K562 (cell line): ENCODE data around the gene FAM83F. TPM values are rescaled to one million over a fixed set of nuclear protein-coding genes. Genes with fewer than 3 reads are reported as not detected.

ENCODE experiments used
- CAMTA2 ChIP-seq: fragments of 250-450 bp; sonication (Bioruptor Pico); conservative IDR thresholded peaks from 2 replicates; pipeline ENCODE4 v1.5.1; 2022
- CBX2 ChIP-seq: fragments of 200-600 bp; sonication (generic); IDR thresholded peaks from one replicate; pipeline ENCODE4 v1.6.1; 2012; ENCODE audit warnings: mild to moderate bottlenecking, low read length, inconsistent platforms; ENCODE audit not compliant: insufficient read depth, poor library complexity, severe bottlenecking
- CREM ChIP-seq: IDR thresholded peaks from 2 replicates; pipeline ENCODE4 v1.6.1; 2014; ENCODE audit warnings: antibody characterized with exemption, low read depth
- CTBP1 ChIP-seq: fragments of 450-650 bp; IDR thresholded peaks from 2 replicates; pipeline ENCODE4 v1.6.1; 2016; ENCODE audit warnings: borderline replicate concordance
- DACH1 ChIP-seq: fragments of 450-650 bp; IDR thresholded peaks from 2 replicates; pipeline ENCODE4 v1.6.1; 2018; ENCODE audit not compliant: partially characterized antibody
- DDX20 ChIP-seq: fragments of 450-650 bp; IDR thresholded peaks from 2 replicates; pipeline ENCODE4 v1.6.1; 2016; ENCODE audit warnings: missing genetic modification characterization, low read depth, mild to moderate bottlenecking, missing compliant biosample characterization, moderate library complexity
- EGR1 ChIP-seq: fragments of 450-650 bp; conservative IDR thresholded peaks from 2 replicates; pipeline ENCODE4 v1.6.1; 2017; ENCODE audit warnings: mild to moderate bottlenecking
- FOXK2 ChIP-seq, 2 experiments: fragments of 450-650 bp; IDR thresholded peaks in 1 of 2; conservative IDR thresholded peaks in 1 of 2; 2 replicates each; pipeline ENCODE4 v1.6.1; 2016; ENCODE audit warnings: low read depth in 2 of 2, mild to moderate bottlenecking in 1 of 2
- MBD1 ChIP-seq: fragments of 250-450 bp; sonication (Bioruptor Pico); IDR thresholded peaks from 2 replicates; pipeline ENCODE4 v1.8.0; 2022; ENCODE audit warnings: inconsistent platforms
- MYNN ChIP-seq, 2 experiments: sonication (generic); formaldehyde crosslinking in 1 of 2; IDR thresholded peaks; 2 replicates each; pipeline versions ENCODE4 v1.5.0 to v1.6.1; 2016 to 2020; ENCODE audit warnings: antibody characterized with exemption in 1 of 2, missing genetic modification reagents in 1 of 2
- NCOA1 ChIP-seq: fragments of 450-650 bp; IDR thresholded peaks from 2 replicates; pipeline ENCODE4 v1.6.1; 2016; ENCODE audit warnings: low read depth
- NRF1 ChIP-seq, 2 experiments: fragments of 450-650 bp; IDR thresholded peaks in 1 of 2; conservative IDR thresholded peaks in 1 of 2; 2 replicates each; pipeline ENCODE4 v1.6.1; 2014; ENCODE audit warnings: mild to moderate bottlenecking in 2 of 2
- PCBP1 ChIP-seq: fragments of 200-400 bp; formaldehyde crosslinking; IDR thresholded peaks from 2 replicates; pipeline ENCODE4 v1.6.1; 2018; ENCODE audit warnings: mild to moderate bottlenecking, low read depth, low read length; ENCODE audit not compliant: poor library complexity, severe bottlenecking
- SRSF7 ChIP-seq: fragments of 200-400 bp; formaldehyde crosslinking; optimal IDR thresholded peaks from 2 replicates; pipeline ENCODE3; 2017; ENCODE audit warnings: mild to moderate bottlenecking, low read depth, low read length
- THRB ChIP-seq: fragments of 450-650 bp; formaldehyde crosslinking; conservative IDR thresholded peaks from 2 replicates; pipeline ENCODE4 v1.4.0; 2022; ENCODE audit warnings: mild to moderate bottlenecking, missing genetic modification characterization
- ZNF354B ChIP-seq: fragments of 250-450 bp; sonication (Bioruptor Pico); IDR thresholded peaks from 2 replicates; pipeline ENCODE4 v1.4.0; 2020
- ZNF75A ChIP-seq: fragments of 450-650 bp; formaldehyde crosslinking; IDR thresholded peaks from 2 replicates; pipeline ENCODE4 v1.4.0; 2020; ENCODE audit warnings: mild to moderate bottlenecking
- ZNF778 ChIP-seq: fragments of 450-650 bp; formaldehyde crosslinking; IDR thresholded peaks from 2 replicates; pipeline ENCODE4 v1.4.0; 2020; ENCODE audit warnings: mild to moderate bottlenecking, moderate library complexity
- polyA plus RNA-seq, 8 experiments: library from polyadenylated mRNA; depleted of rRNA in 4 of 8; stranded (reverse) in 5 of 8; unstranded in 3 of 8; fragments of >200 nt; fragmentation: Nextera tagmentation in 2 of 8; fragmentation: Illumina TruSeq in 1 of 8; extraction: Ambion mirVana in 2 of 8; extraction: Trizol in 1 of 8; gene quantifications; 2 replicates each; pipeline versions ENCODE4 v1.2.1 to v1.2.3, GENCODE V29; 2011 to 2014; ENCODE audit warnings: inconsistent platforms in 1 of 8, missing spikeins in 1 of 8
- total RNA-seq, 7 experiments: library from RNA; depleted of rRNA in 6 of 7; stranded (reverse); fragments of >200 nt in 6 of 7; fragmentation: Illumina TruSeq in 2 of 7; extraction: Trizol in 2 of 7; gene quantifications; 2 replicates each; pipeline versions ENCODE4 v1.2.1 to v1.2.3, GENCODE V29; 2011 to 2021; ENCODE audit warnings: low replicate concordance in 1 of 7
- TF ChIP-seq, protein P1 (sequence below): sonication (generic); formaldehyde crosslinking; IDR thresholded peaks from 2 replicates; pipeline ENCODE4 v1.8.0; 2022; ENCODE audit warnings: missing genetic modification reagents, mild to moderate bottlenecking, moderate library complexity, borderline replicate concordance
- TF ChIP-seq, protein P2 (sequence below): fragments of 450-650 bp; formaldehyde crosslinking; IDR thresholded peaks from 2 replicates; pipeline ENCODE4 v1.4.0; 2020; ENCODE audit warnings: mild to moderate bottlenecking, moderate library complexity

The FAM83F gene
- total and polyA plus RNA-seq, 9 of the 15 experiments (the other 6 are each of a cell fraction or from before 2014, with no cell fraction given) = under 0.01 to 0.13 (median 0.04) TPM; not detected in 1

- no peak for TF ChIP-seq ZNF778 (CRISPR knock-in tag)
- no peak for TF ChIP-seq CAMTA2 (CRISPR knock-in tag)
- TF ChIP-seq CBX2 = no peak
- TF ChIP-seq ZNF75A (CRISPR knock-in tag) = no peak
- TF ChIP-seq DDX20 (tag) = no peak
- no peak for TF ChIP-seq ZNF354B (CRISPR knock-in tag)
- TF ChIP-seq, protein P1, sequence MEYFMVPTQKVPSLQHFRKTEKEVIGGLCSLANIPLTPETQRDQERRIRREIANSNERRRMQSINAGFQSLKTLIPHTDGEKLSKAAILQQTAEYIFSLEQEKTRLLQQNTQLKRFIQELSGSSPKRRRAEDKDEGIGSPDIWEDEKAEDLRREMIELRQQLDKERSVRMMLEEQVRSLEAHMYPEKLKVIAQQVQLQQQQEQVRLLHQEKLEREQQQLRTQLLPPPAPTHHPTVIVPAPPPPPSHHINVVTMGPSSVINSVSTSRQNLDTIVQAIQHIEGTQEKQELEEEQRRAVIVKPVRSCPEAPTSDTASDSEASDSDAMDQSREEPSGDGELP (CRISPR knock-in tag) = peak; percentile 37; the same call in 1 of the 2 replicates
- no peak for TF ChIP-seq FOXK2 (conservative IDR thresholded peaks at IDR 0.05 in 1 of 2, IDR thresholded peaks at IDR 0.05 in 1 of 2; ENCODE audit: low read depth in 2 of 2)
- 0 out of 2 replicates have a peak, but pooled peaks have one; percentile 22 for TF ChIP-seq MYNN (IDR thresholded peaks at IDR 0.05)
- no peak for TF ChIP-seq MYNN (CRISPR knock-in tag; IDR thresholded peaks at IDR 0.05)
- TF ChIP-seq THRB = no peak
- TF ChIP-seq MBD1 = no peak
- TF ChIP-seq EGR1 = 0 out of 2 replicates have a peak, but pooled peaks have one; percentile 32
- TF ChIP-seq NRF1 (conservative IDR thresholded peaks at IDR 0.05 in 1 of 2, IDR thresholded peaks at IDR 0.05 in 1 of 2) = peak; percentile 60 to 67
- no peak for TF ChIP-seq NCOA1
- TF ChIP-seq CREM = peak; percentile 53; the same call in 1 of the 2 replicates
- no peak for TF ChIP-seq PCBP1
- no peak for TF ChIP-seq SRSF7
- peak; percentile 36; the same call in 1 of the 2 replicates for TF ChIP-seq CTBP1
- TF ChIP-seq, protein P2, sequence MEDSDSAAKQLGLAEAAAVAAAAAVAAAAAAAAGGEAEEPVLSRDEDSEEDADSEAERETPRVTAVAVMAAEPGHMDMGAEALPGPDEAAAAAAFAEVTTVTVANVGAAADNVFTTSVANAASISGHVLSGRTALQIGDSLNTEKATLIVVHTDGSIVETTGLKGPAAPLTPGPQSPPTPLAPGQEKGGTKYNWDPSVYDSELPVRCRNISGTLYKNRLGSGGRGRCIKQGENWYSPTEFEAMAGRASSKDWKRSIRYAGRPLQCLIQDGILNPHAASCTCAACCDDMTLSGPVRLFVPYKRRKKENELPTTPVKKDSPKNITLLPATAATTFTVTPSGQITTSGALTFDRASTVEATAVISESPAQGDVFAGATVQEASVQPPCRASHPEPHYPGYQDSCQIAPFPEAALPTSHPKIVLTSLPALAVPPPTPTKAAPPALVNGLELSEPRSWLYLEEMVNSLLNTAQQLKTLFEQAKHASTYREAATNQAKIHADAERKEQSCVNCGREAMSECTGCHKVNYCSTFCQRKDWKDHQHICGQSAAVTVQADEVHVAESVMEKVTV = peak; percentile 82
- no peak for TF ChIP-seq DACH1
These were observed 42.0 kb downstream of the FAM83F start (continued) for GRCh38 chr22:40036591-40037225.
